GM12878 (cell line): ENCODE results near the gene TGFB1. TPM values are rescaled to one million over a fixed set of nuclear protein-coding genes. Genes with fewer than 3 reads are reported as not detected.

Experiments used
- ATAC-seq: fragments of 200-7000 bp; cut with Tn5 transposase; 3 replicates; pipeline ENCODE4 v1.9.1; 2020; ENCODE audit warnings: mild to moderate bottlenecking, moderate library complexity
- BruUV-seq: library from RNA; stranded (reverse); fragments of 400-500 nt; replicated peaks from 2 replicates; lab custom pipeline; 2021; lab: Mats Ljungman, UMichigan
- CTCF ChIA-PET: fragments of 300-600 bp; sonication (Branson Sonifier 250); formaldehyde crosslinking; extraction: SDS; loops from one replicate; lab custom pipeline; 2021; ENCODE audit warnings: inconsistent platforms; lab: Yijun Ruan, JAX
- POLR2A ChIA-PET: fragments of 350-600 bp; formaldehyde crosslinking; extraction: SDS; loops from one replicate; lab custom pipeline; 2021; ENCODE audit warnings: inconsistent platforms; lab: Charles Lee
- RAD21 ChIA-PET: fragments of 300-600 bp; sonication (Branson Sonifier 250); formaldehyde crosslinking; loops from one replicate; lab custom pipeline; 2023; ENCODE audit warnings: antibody characterized with exemption; ENCODE audit not compliant: unreplicated experiment; lab: Charles Lee
- SMC1A ChIA-PET: fragments of 300-600 bp; sonication (Branson Sonifier 250); formaldehyde crosslinking; loops from one replicate; lab custom pipeline; 2023; ENCODE audit not compliant: unreplicated experiment, uncharacterized antibody; lab: Charles Lee
- DNase-seq: peaks from one replicate; pipeline ENCODE4 v3.0.0-alpha.2; 2011; ENCODE audit warnings: low read depth, low spot score
- FAIRE-seq: peaks from 3 replicates; lab custom pipeline; 2011; peaks lifted over from hg19 to GRCh38; lab: Jason Lieb, UNC
- H2AFZ ChIP-seq: 2 replicates; pipeline ENCODE4 v1.6.0; 2011; ENCODE audit warnings: low read depth, low read length, control low read depth; ENCODE audit not compliant: control insufficient read depth
- H3K27ac ChIP-seq: 2 replicates; pipeline ENCODE4 v1.5.1; 2011; ENCODE audit warnings: control low read depth; ENCODE audit not compliant: control insufficient read depth, insufficient read depth
- H3K27me3 ChIP-seq, 2 experiments: replicated peaks in 1 of 2; 2 replicates each; pipeline versions ENCODE4 v1.6.0 to v1.6.1; 2011; ENCODE audit warnings: low read length in 1 of 2; ENCODE audit not compliant: control insufficient read depth in 2 of 2, insufficient read depth in 2 of 2
- H3K36me3 ChIP-seq, 2 experiments: 2 replicates each; pipeline ENCODE4 v1.5.1; 2011; ENCODE audit warnings: low read length in 1 of 2; ENCODE audit not compliant: control insufficient read depth in 2 of 2, insufficient read depth in 2 of 2
- H3K4me1 ChIP-seq: 2 replicates; pipeline ENCODE4 v1.6.1; 2011; ENCODE audit warnings: mild to moderate bottlenecking, low read length, moderate library complexity, mixed read lengths; ENCODE audit not compliant: control insufficient read depth, insufficient read depth
- H3K4me2 ChIP-seq: 2 replicates; pipeline ENCODE4 v1.6.0; 2011; ENCODE audit warnings: control low read depth; ENCODE audit not compliant: control insufficient read depth, insufficient read depth
- H3K4me3 ChIP-seq: fragments of 200-600 bp; sonication (generic); 2 replicates; pipeline ENCODE4 v1.5.1; 2016
- H3K79me2 ChIP-seq: 2 replicates; pipeline ENCODE4 v1.6.0; 2011; ENCODE audit warnings: low read length; ENCODE audit not compliant: control insufficient read depth, insufficient read depth
- H3K9ac ChIP-seq: 2 replicates; pipeline ENCODE4 v1.8.0; 2011; ENCODE audit warnings: low read length, control low read depth, mixed read lengths; ENCODE audit not compliant: control insufficient read depth, insufficient read depth
- H3K9me3 ChIP-seq: replicated peaks from 3 replicates; pipeline ENCODE4 v1.5.1; 2011; ENCODE audit warnings: mild to moderate bottlenecking, low read length; ENCODE audit not compliant: control insufficient read depth, insufficient read depth
- H4K20me1 ChIP-seq: 2 replicates; pipeline ENCODE4 v1.6.0; 2011; ENCODE audit not compliant: control insufficient read depth, insufficient read depth
- ATF3 ChIP-seq: IDR thresholded peaks from 2 replicates; pipeline ENCODE4 v1.6.1; 2011; ENCODE audit warnings: low read depth, mild to moderate bottlenecking, low read length, moderate library complexity, borderline replicate concordance; ENCODE audit errors: extremely low read depth
- CTCF ChIP-seq, 3 experiments: IDR thresholded peaks in 2 of 3; conservative IDR thresholded peaks in 1 of 3; 2 replicates each; pipeline ENCODE4 v1.5.1; 2011; ENCODE audit warnings: low read depth in 3 of 3, low read length in 3 of 3, mild to moderate bottlenecking in 3 of 3, control low read depth in 2 of 3, moderate library complexity in 2 of 3, inconsistent platforms in 1 of 3, mixed read lengths in 1 of 3; ENCODE audit not compliant: control insufficient read depth in 2 of 3, insufficient read depth in 1 of 3; ENCODE audit errors: extremely low read depth in 1 of 3
- E4F1 ChIP-seq: fragments of 450-650 bp; IDR thresholded peaks from 2 replicates; pipeline ENCODE4 v1.6.1; 2018; ENCODE audit warnings: borderline replicate concordance, mild to moderate bottlenecking; ENCODE audit not compliant: partially characterized antibody
- EED ChIP-seq: sonication (generic); IDR thresholded peaks from 2 replicates; pipeline ENCODE4 v1.6.1; 2016; ENCODE audit warnings: antibody characterized with exemption, low read depth
- EGR1 ChIP-seq, 2 experiments: IDR thresholded peaks; 1 replicate in 1 of 2; 2 replicates in 1 of 2; pipeline ENCODE4 v1.6.1; 2011 to 2012; ENCODE audit warnings: low read depth in 2 of 2, low read length in 2 of 2, borderline replicate concordance in 1 of 2, mild to moderate bottlenecking in 1 of 2, moderate library complexity in 1 of 2
- HDAC2 ChIP-seq: fragments of 200-600 bp; sonication (generic); IDR thresholded peaks from 2 replicates; pipeline ENCODE4 v1.6.1; 2017
- KDM1A ChIP-seq: fragments of 200-600 bp; sonication (generic); IDR thresholded peaks from 2 replicates; pipeline ENCODE4 v1.6.1; 2016; ENCODE audit warnings: borderline replicate concordance
- MEF2A ChIP-seq: IDR thresholded peaks from 2 replicates; pipeline ENCODE4 v1.6.1; 2011; ENCODE audit warnings: low read depth, mild to moderate bottlenecking, low read length, moderate library complexity; ENCODE audit not compliant: insufficient read depth
- MEF2B ChIP-seq: fragments of 450-650 bp; IDR thresholded peaks from 2 replicates; pipeline ENCODE4 v1.6.1; 2018; ENCODE audit warnings: mild to moderate bottlenecking, moderate library complexity; ENCODE audit not compliant: partially characterized antibody, poor library complexity, severe bottlenecking
- MYC ChIP-seq: IDR thresholded peaks from 2 replicates; pipeline ENCODE4 v1.6.1; 2011; ENCODE audit warnings: mild to moderate bottlenecking, low read length, moderate library complexity, inconsistent platforms; ENCODE audit not compliant: insufficient read depth, insufficient replicate concordance, insufficient read length, severe bottlenecking
- POLR2A ChIP-seq: IDR thresholded peaks from 2 replicates; pipeline ENCODE4 v1.6.1; 2011; ENCODE audit warnings: low read depth, mild to moderate bottlenecking, low read length
- SMC3 ChIP-seq: IDR thresholded peaks from 2 replicates; pipeline ENCODE4 v1.6.1; 2011; ENCODE audit warnings: low read length, improper control_type of control experiment, borderline replicate concordance
- WGBS: methylation state at CpG from one replicate; pipeline ENCODE4 v1.1.6; 2016; ENCODE audit warnings: low lambda C conversion rate; ENCODE audit not compliant: insufficient replicate concordance, insufficient coverage; ENCODE audit errors: missing lambda C conversion rate; 5-methylcytosine and 5-hydroxymethylcytosine counted together
- in situ Hi-C: fragments of 300-500 bp; cut with MboI; formaldehyde crosslinking; loops from 9 replicates; pipeline ENCODE4 v1.14.3; 2018; ENCODE audit warnings: mixed read lengths
- intact Hi-C: fragments of 100-400 bp; cut with micrococcal nuclease; formaldehyde crosslinking; loops from one replicate; pipeline ENCODE4 v1.14.2; 2022; ENCODE audit not compliant: unreplicated experiment
- polyA plus RNA-seq, 11 experiments: library from polyadenylated mRNA; depleted of rRNA in 4 of 11; unstranded in 6 of 11; stranded (reverse) in 5 of 11; fragments of >200 nt; fragmentation: Nextera tagmentation in 4 of 11; fragmentation: Illumina TruSeq in 1 of 11; extraction: Ambion mirVana in 4 of 11; extraction: Trizol in 1 of 11; gene quantifications; 1 replicate in 1 of 11; 2 replicates in 10 of 11; pipeline versions ENCODE4 v1.2.1 to v1.2.3, GENCODE V29; 2011 to 2016; ENCODE audit warnings: inconsistent platforms in 2 of 11, missing spikeins in 2 of 11, low read depth in 1 of 11
- total RNA-seq, 4 experiments: library from RNA; depleted of rRNA in 3 of 4; stranded (reverse); fragments of >200 nt in 3 of 4; fragmentation: Illumina TruSeq in 1 of 4; extraction: Trizol in 1 of 4; gene quantifications; 2 replicates each; pipeline versions ENCODE4 v1.2.1 to v1.2.3, GENCODE V29; 2013 to 2021
- TF ChIP-seq, protein P1 (sequence below): fragments of 150-350 bp; IDR thresholded peaks from 2 replicates; pipeline ENCODE4 v1.6.1; 2016; ENCODE audit warnings: low read depth, low read length

TGFB1 gene
- total and polyA plus RNA-seq, 10 of the 15 experiments (the other 5 are each of a cell fraction or from before 2014, with no cell fraction given), result 0.23 to 120 (median 10.9) TPM

DNA sequence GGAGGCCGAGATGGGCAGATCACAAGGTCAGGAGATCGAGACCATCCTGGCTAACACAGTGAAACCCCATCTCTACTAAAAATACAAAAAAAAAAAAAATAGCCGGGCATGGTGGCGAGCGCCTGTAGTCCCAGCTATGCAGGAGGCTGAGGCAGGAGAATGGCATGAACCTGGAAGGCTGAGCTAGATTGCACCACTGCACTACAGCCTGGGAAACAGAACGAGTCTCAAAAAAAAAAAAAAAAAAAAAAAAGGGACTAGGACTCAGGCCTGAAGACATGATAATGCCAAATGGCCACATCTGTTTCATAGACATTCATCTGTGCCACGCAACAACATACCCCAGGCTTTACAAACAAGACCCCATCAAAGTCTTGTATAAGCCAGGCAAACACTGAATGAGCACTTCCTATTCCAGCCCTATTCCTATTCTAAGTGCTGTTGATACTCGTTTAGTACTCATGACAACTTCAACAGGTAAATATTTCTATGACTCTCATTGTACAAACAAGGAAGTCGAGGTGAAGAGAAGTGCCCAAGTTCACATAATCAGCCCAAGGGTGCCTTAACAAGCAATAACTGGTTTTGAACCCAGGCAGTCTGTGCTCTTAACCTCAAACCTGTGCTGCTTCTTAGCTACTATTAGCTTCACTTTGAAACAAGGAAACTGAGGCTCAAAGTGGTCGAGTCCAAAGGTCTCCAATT is 8.6 kb upstream of the TGFB1 start (continued):
- no peak for TF ChIP-seq KDM1A
- TF ChIP-seq MEF2A, result no peak
- TF ChIP-seq E4F1, result no peak

DNA sequence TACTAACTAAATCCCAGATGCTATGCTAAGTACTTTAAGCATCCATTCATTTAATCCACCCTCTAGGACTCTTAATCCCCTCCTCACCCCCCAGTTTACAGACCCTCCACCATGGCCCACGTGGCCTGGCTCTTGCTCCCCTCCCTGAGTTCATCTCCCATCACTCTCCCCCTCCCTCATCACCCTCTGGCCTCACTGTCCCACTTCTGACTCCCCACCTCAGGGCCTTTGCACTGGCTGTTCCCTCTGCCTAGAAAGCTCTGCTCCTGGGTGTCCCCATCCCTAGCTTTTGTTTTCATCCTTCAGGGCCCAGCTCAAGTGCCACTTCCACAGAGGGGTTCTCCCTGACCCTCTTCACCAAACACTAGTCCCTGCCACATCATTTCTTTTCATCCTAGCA is 6.0 kb upstream of the TGFB1 start:
- no peak for ATAC-seq
- H3K27me3 ChIP-seq, result no peaks in the 10 kb centered on the region
- H2AFZ ChIP-seq, result no peak overlapping the region
- 36% methylated on average over 1 of the region's 1 CpG for WGBS
- H3K4me3 ChIP-seq, result no peak overlapping the region
- ChIA-PET CTCF (interaction anchor here (0.6 kb wide), 1 partner anchor 53 kb away, joined by 4 read pairs; no protein-coding TSS in a partner anchor), SMC1A (no interaction called here), RAD21 (no interaction called here), POLR2A (interaction anchor here (1.0 kb wide), 1 partner anchor 18 kb away, joined by 3 read pairs; no protein-coding TSS in a partner anchor)
- BruUV-seq, result no TSS peak
- H3K9me3 ChIP-seq, result no peaks in the 10 kb centered on the region
- H4K20me1 ChIP-seq, result no peaks in the 10 kb centered on the region
- H3K36me3 ChIP-seq, result no peaks in the 10 kb centered on the region; a peak in 1 of 4 replicates
- H3K27ac ChIP-seq, result no peak overlapping the region
- H3K9ac ChIP-seq, result no peak overlapping the region
- in situ Hi-C loops (no loop called here), intact Hi-C loops (no loop called here)
- DNase-seq, result no peak
- peaks cover 9% of the 10 kb centered on the region for H3K4me1 ChIP-seq
- peaks cover 12% of the 10 kb centered on the region for H3K79me2 ChIP-seq
- H3K4me2 ChIP-seq, result no peak overlapping the region
- no peak for FAIRE-seq
- TF ChIP-seq ATF3 (no peak), EED (no peak), MEF2B (no peak), SMC3 (no peak), EGR1 (IDR thresholded peaks at IDR 0.05; ENCODE audit: borderline replicate concordance in 1 of 2, low read depth in 2 of 2, low read length in 2 of 2) (no peak), HDAC2 (no peak), MYC (no peak), POLR2A (no peak), CTCF (IDR thresholded peaks at IDR 0.05 in 2 of 3, conservative IDR thresholded peaks at IDR 0.05 in 1 of 3; ENCODE audit: control insufficient read depth in 2 of 3, extremely low read depth in 1 of 3, insufficient read depth in 1 of 3, low read depth in 3 of 3, low read length in 3 of 3) (no peak)
- TF ChIP-seq, protein P1, sequence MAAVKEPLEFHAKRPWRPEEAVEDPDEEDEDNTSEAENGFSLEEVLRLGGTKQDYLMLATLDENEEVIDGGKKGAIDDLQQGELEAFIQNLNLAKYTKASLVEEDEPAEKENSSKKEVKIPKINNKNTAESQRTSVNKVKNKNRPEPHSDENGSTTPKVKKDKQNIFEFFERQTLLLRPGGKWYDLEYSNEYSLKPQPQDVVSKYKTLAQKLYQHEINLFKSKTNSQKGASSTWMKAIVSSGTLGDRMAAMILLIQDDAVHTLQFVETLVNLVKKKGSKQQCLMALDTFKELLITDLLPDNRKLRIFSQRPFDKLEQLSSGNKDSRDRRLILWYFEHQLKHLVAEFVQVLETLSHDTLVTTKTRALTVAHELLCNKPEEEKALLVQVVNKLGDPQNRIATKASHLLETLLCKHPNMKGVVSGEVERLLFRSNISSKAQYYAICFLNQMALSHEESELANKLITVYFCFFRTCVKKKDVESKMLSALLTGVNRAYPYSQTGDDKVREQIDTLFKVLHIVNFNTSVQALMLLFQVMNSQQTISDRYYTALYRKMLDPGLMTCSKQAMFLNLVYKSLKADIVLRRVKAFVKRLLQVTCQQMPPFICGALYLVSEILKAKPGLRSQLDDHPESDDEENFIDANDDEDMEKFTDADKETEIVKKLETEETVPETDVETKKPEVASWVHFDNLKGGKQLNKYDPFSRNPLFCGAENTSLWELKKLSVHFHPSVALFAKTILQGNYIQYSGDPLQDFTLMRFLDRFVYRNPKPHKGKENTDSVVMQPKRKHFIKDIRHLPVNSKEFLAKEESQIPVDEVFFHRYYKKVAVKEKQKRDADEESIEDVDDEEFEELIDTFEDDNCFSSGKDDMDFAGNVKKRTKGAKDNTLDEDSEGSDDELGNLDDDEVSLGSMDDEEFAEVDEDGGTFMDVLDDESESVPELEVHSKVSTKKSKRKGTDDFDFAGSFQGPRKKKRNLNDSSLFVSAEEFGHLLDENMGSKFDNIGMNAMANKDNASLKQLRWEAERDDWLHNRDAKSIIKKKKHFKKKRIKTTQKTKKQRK, result no peak
